GM13977 (cell line): ENCODE measurements around the gene LRRC45.

Experiments used
- DNase-seq: peaks from one replicate; pipeline ENCODE4 v3.0.0; 2012; ENCODE audit warnings: low spot score
- CTCF ChIP-seq: IDR thresholded peaks from 2 replicates; pipeline ENCODE4 v1.5.1; 2012; ENCODE audit warnings: mild to moderate bottlenecking, control low read depth; ENCODE audit not compliant: insufficient read depth; ENCODE audit errors: extremely low read depth, missing control alignments
- in situ Hi-C: fragments of 300-500 bp; cut with MboI; formaldehyde crosslinking; loops from one replicate; pipeline ENCODE4 v1.12.0; 2022; ENCODE audit warnings: low sequenced_read_pairs, low pct_unique_long_range_greater_than_20kb, mixed read lengths, inconsistent platforms; ENCODE audit not compliant: unreplicated experiment

LRRC45 gene

GRCh38 chr17:82014971-82015310 lies 8.2 kb upstream of the LRRC45 start:
- in situ Hi-C loops = no loop called here
- DNase-seq = no peak
- no peak for TF ChIP-seq CTCF

DNA sequence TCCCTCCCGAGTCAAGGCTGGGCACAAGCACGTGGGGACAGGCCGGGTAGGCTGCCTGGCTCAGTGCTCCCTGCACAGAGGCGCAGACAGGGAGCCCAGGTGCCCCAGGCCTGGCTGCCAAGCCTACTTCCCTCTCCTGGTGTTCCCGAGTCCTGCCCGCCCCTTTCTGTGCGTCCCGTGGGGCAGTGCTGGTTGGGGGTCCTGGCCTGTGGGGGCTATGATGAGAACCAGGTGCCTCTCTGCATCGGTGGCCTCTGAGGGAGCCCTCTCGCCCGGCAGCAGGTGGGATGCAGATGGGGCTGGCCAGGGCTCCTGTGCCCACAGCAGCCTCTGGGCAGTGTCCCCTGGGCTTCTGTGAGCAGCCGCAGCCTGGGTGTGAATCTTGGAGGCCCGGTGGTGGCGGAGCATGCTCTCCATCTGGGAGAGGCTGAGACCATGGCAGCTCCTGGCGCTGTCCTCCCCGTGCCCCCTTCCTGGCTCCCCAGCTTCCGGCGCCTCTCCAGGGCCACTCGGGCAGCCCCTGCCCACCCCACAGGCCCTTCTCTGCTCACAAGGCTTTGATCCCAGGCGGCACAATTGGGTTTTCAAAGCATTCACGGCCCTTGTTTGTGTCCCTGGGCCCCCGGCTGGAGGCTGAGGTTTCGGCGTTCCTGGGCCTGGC lies 7.7 kb upstream of the LRRC45 start:
- in situ Hi-C loops = no loop called here

DNA sequence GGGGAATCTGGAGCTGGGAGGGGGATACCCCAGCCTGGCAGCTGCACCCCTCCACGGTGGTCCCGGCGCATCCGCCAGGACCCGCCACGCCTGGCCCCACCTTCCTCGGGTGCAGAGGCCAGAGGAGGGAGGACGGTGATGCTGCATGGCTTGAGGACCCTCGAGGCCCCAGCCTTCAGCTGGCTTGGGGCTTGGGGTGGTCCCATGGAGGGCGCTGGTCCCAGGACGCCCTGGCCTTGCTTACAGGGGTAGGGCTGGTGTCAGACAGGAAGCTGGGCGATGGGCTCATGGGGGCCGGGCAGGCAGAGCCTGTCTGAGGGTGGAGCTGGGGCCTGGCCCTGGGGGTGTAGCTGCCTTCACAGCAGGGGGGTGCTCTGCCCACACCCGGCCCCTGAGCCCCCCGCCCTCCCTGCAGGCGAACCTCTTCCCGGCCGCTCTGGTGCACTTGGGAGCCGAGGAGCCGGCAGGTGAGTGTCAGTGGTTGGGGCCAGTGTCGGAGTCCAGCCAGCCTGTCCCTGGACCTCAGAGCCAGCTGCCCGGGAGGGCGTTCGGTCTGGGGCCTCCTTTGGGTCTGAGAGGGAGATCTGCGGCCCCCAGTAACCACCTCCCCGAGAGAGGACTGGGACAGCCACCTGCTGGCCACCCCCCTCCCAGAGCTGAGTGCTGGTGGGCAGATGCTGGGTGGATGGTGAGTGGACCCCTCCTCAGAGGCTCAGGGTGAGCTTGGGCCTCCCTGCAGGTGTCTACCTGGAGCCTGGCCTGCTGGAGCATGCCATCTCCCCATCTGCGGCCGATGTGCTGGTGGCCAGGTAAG lies 6.8 kb upstream of the LRRC45 start:
- TF ChIP-seq CTCF = no peak
- in situ Hi-C loops = no loop called here
- DNase-seq = no peak

More for the DNA sequence above, 7.7 kb upstream of the LRRC45 start:
- TF ChIP-seq CTCF = no peak
- DNase-seq = no peak

DNA sequence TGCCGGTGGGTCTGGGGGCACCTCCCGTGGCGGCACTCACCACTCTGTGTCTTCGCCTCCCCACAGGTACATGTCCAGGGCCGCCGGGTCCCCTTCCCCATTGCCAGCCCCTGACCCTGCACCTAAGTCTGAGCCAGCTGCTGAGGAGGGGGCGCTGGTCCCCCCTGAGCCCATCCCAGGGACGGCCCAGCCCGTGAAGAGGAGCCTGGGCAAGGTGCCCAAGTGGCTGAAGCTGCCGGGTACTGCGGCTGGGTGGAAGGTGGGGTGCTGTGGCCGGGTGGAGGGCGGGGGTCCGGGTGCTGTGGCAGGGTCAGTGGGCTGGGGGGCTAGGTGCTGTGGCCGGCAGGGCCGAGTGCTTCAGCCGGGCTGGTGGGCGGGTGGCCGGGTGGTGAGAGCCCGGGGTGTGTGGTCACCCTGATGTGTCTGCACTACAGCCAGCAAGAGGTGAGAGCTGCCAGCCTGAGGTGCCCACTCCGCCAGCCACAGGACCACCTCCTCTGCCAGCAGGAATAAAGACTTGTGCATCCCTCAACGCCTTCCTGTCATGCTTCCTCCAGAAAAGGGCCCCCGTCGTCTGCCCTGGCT lies 6.1 kb upstream of the LRRC45 start:
- DNase-seq = no peak
- in situ Hi-C loops = no loop called here
- TF ChIP-seq CTCF = no peak

DNA sequence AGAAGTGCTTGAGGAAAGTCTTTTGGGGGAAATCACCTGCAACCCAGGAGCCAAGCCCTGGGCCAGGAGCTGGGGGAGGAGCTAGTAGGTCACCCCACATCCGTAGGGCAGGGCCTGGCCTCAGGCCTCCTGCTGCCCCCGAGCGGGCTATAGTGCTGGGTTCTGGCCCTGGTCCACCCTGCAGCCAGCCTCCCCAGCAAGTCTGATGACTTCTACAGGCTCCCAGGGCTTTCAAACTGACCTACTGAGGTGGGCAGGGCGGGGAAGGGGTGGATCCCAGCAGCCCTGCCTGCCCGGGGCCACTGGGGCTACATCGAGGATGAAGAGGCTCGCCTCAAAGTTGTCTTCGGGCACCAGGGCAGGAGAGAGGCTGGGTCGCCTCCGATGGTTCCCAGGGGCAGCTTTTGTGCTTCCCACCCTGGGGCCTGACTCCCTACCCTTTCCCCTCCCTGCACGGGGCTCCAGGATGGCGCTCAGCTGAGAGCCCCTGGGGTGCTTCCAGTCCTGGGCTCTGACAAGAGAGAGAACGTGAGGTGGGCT lies 5.4 kb upstream of the LRRC45 start:
- TF ChIP-seq CTCF = no peak
- no peak for DNase-seq
- in situ Hi-C loops = no loop called here

DNA sequence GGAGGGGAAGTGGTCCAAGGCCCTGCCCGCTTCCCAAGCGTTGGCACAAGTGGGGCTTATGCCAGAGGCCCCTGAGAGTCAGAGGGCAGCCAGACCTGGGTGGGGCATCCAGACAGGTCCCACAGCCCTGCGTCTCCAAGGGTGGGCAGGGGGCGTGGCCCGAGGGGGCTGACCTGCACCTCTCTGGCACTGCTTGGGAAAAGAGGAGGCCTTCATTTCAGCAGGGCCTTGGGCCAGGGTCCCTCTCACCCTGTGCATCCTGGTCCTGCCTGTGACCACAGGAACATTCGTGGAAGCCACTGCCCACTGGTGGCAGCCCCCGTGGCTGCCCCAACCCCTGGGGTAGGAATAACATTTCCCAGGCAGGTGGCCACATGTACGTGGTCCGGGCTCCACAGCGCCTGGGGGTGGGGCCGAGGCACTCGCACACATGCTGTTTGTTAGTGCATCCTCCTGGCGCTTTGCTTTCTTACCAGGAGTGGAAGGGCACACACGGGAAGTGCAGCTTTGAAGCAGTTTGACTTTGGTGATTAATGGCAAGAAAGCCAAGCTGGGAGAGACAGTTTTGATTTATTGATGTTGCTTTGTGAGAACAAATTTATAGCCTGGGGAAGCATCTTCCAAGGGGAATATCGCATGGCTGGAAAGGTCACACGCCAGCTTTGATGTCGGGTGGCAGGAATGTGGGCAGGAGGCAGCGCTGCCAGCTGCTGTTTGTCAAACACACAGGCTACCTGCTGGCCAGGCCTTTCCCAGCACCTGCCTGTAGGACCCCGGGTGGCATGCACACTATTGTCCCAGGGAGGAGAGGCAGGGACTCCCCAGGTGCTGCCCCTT lies 4.7 kb upstream of the LRRC45 start:
- no peak for TF ChIP-seq CTCF
- DNase-seq = no peak
- in situ Hi-C loops = no loop called here
